ENCODE results near the gene OR51A7. TPM values are rescaled to one million over a fixed set of nuclear protein-coding genes. Genes with fewer than 3 reads are reported as not detected.

OR51A7 gene
- total RNA-seq, 4 donors from 2014 or later: not detected

GRCh38 chr11:4891996-4892640 is 11.5 kb upstream of the OR51A7 start:
- TF ChIP-seq CTCF (IDR thresholded peaks at IDR 0.05) (no peak), POLR2A (IDR thresholded peaks at IDR 0.05) (no peak)
- 90 to 97% methylated on average over 1 of the region's 1 CpG for whole genome bisulfite sequencing, 2 donors
- intact Hi-C loops (cut with DNase I; ENCODE audit: low total_unique reads): no loop called here
- H3K4me3 ChIP-seq (ENCODE audit: low read depth, poor library complexity, severe bottlenecking): no peak overlapping the region
- no peak for DNase-seq (ENCODE audit: low spot score in 2 of 2)

- no peak for TF ChIP-seq CTCF (IDR thresholded peaks at IDR 0.05)
- intact Hi-C loops (cut with DNase I; ENCODE audit: low total_unique reads): no loop called here
- H3K4me3 ChIP-seq (ENCODE audit: low read depth, poor library complexity, severe bottlenecking): no peak overlapping the region
These were observed 13.0 kb downstream of the OR51A7 start for GRCh38 chr11:4916581-4916980.

GRCh38 chr11:4919250-4919649 is 15.7 kb downstream of the OR51A7 start, which contains the start of gene OR51G2:
Gene OR51G2, minus strand, starts transcription at chr11:4919350. Its CDS starts 3,687 bp downstream, at chr11:4915663.
- WGBS, 2 donors: 86 to 92% methylated on average over 4 of the region's 4 CpGs
- intact Hi-C loops (cut with DNase I; ENCODE audit: low total_unique reads): no loop called here
- H3K4me3 ChIP-seq (ENCODE audit: low read depth, poor library complexity, severe bottlenecking): no peak within 1 kb of the TSS
- TF ChIP-seq POLR2A (IDR thresholded peaks at IDR 0.05): no peak
- TF ChIP-seq CTCF (IDR thresholded peaks at IDR 0.05): no peak
- no peak for DNase-seq (ENCODE audit: low spot score in 2 of 2)

More at GRCh38 chr11:4916581-4916980, 13.0 kb downstream of the OR51A7 start:
- DNase-seq (ENCODE audit: low spot score in 2 of 2): no peak

- no peak for DNase-seq (ENCODE audit: low spot score in 2 of 2)
- TF ChIP-seq CTCF (IDR thresholded peaks at IDR 0.05): no peak
- TF ChIP-seq POLR2A (IDR thresholded peaks at IDR 0.05): no peak
- intact Hi-C loops (cut with DNase I; ENCODE audit: low total_unique reads): no loop called here
- no peak overlapping the region for H3K4me3 ChIP-seq (ENCODE audit: low read depth, poor library complexity, severe bottlenecking)
- whole genome bisulfite sequencing, 2 donors: 69 to 72% methylated on average over 1 of the region's 1 CpG
These were observed 18.2 kb downstream of the OR51A7 start for GRCh38 chr11:4921796-4922195.

GRCh38 chr11:4922304-4922703 is 18.7 kb downstream of the OR51A7 start:
- 48 to 58% methylated on average over 1 of the region's 1 CpG for WGBS, 2 donors
- TF ChIP-seq POLR2A (IDR thresholded peaks at IDR 0.05) (no peak), CTCF (IDR thresholded peaks at IDR 0.05) (no peak)

GRCh38 chr11:4924239-4924638 is 20.7 kb downstream of the OR51A7 start, which contains the start of gene OR51G1:
Gene OR51G1, minus strand, starts transcription at chr11:4924339. Its CDS starts 0 bp downstream, at chr11:4924339.
- no peak within 1 kb of the TSS for H3K4me3 ChIP-seq (ENCODE audit: low read depth, poor library complexity, severe bottlenecking)
- intact Hi-C loops (cut with DNase I; ENCODE audit: low total_unique reads): no loop called here
- DNase-seq (ENCODE audit: low spot score in 2 of 2): no peak
- WGBS, 2 donors: 81 to 89% methylated on average over 1 of the region's 1 CpG
- TF ChIP-seq POLR2A (IDR thresholded peaks at IDR 0.05) (no peak), CTCF (IDR thresholded peaks at IDR 0.05) (no peak)

More at GRCh38 chr11:4922304-4922703, 18.7 kb downstream of the OR51A7 start:
- DNase-seq (ENCODE audit: low spot score in 2 of 2): no peak
- intact Hi-C loops (cut with DNase I; ENCODE audit: low total_unique reads): no loop called here
- H3K4me3 ChIP-seq (ENCODE audit: low read depth, poor library complexity, severe bottlenecking): no peak overlapping the region

Data from lower leg skin (tissue), 4 donors.